Gastrocnemius medialis (tissue), 4 donors: ENCODE measurements around the gene CHTOP. TPM values are rescaled to one million over a fixed set of nuclear protein-coding genes. Genes with fewer than 3 reads are reported as not detected.

Experiments
- ATAC-seq, 2 donors: fragments of 150-250 bp; one replicate each; pipeline ENCODE4 v1.9.1; 2016
- DNase-seq, 2 donors: peaks; one replicate each; pipeline ENCODE4 v3.0.0-alpha.2; 2019
- H3K27ac ChIP-seq, 4 donors: fragments of 200-600 bp; sonication (generic); 1 replicate in 1 of 4; 2 replicates in 3 of 4; pipeline ENCODE4 v1.5.1; 2016 to 2018; ENCODE audit warnings: mild to moderate bottlenecking in 2 of 4, moderate library complexity in 1 of 4
- H3K27me3 ChIP-seq, 3 donors: fragments of 200-600 bp; sonication (generic) in 2 of 3; 1 replicate in 1 of 3; 2 replicates in 2 of 3; pipeline versions ENCODE4 v1.5.1 to v1.6.0; 2016 to 2019; ENCODE audit warnings: mild to moderate bottlenecking in 1 of 3, moderate library complexity in 1 of 3
- H3K36me3 ChIP-seq, 2 donors: fragments of 200-600 bp; sonication (generic) in 1 of 2; one replicate each; pipeline ENCODE4 v1.5.1; 2017 to 2018
- H3K4me1 ChIP-seq, 2 donors: fragments of 200-600 bp; sonication (generic) in 1 of 2; one replicate each; pipeline ENCODE4 v1.5.1; 2016 to 2017; ENCODE audit warnings: mild to moderate bottlenecking in 2 of 2
- H3K4me3 ChIP-seq, 4 donors: fragments of 200-600 bp; sonication (generic) in 3 of 4; 1 replicate in 1 of 4; 2 replicates in 3 of 4; pipeline ENCODE4 v1.5.1; 2016 to 2019; ENCODE audit warnings: mild to moderate bottlenecking in 2 of 4
- H3K9me3 ChIP-seq, 3 donors: fragments of 200-600 bp; sonication (generic) in 2 of 3; 1 replicate in 1 of 3; 2 replicates in 2 of 3; pipeline ENCODE4 v1.5.1; 2016 to 2019
- CTCF ChIP-seq, 5 experiments: fragments of 450-650 bp in 3 of 5; fragments of 200-600 bp in 2 of 5; sonication (generic) in 2 of 5; IDR thresholded peaks in 4 of 5; conservative IDR thresholded peaks in 1 of 5; 1 replicate in 4 of 5; 2 replicates in 1 of 5; pipeline ENCODE4 v1.5.1; 2016 to 2019; ENCODE audit warnings: antibody characterized with exemption in 5 of 5, mild to moderate bottlenecking in 3 of 5, moderate library complexity in 3 of 5
- POLR2A ChIP-seq, 2 donors: fragments of 450-650 bp; IDR thresholded peaks; one replicate each; pipeline ENCODE4 v1.6.1; 2017; ENCODE audit warnings: antibody characterized with exemption in 2 of 2, mild to moderate bottlenecking in 2 of 2, moderate library complexity in 2 of 2
- in situ Hi-C, 4 donors: fragments of 200-750 bp; cut with MboI; loops; one replicate each; pipeline versions ENCODE4 v1.15.0 to v1.8.0; 2017; ENCODE audit warnings: low sequenced_read_pairs in 4 of 4
- intact Hi-C: fragments of 100-400 bp; cut with DNase I; formaldehyde crosslinking; loops from one replicate; pipeline ENCODE4 v1.15.1; 2023; ENCODE audit warnings: low total_unique reads
- total RNA-seq, 4 donors: library from RNA; depleted of rRNA; stranded (reverse); fragments of >200 nt; gene quantifications; one replicate each; pipeline versions ENCODE4 v1.1.0 to v1.2.3, GENCODE V29; 2016

CHTOP gene
- total RNA-seq, 4 donors from 2014 or later = 49.5 to 73.4 (median 59.1) TPM

DNA sequence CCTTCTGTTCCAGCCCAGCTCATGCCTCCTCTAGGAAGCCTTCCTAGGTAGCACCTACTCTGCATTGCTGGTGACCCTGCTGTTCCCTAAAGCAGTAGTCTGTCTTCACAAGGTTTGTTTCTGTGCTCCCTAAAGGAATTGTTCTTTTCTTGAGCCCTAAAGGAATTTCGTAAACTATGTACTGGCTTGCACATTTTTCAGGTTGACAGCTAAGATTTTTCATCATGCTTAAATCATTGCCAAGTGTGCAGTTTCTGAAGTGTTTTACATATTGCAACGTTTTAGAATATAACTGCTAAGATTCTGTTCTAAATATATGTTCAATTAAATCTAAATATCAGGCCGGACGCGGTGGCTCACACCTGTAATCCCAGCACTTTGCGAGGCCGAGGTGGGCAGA lies 34.0 kb upstream of the CHTOP start:
- DNase-seq (no peak), ATAC-seq (no peak)
- Histone ChIP-seq H3K9me3 (no peaks in the 10 kb centered on the region), H3K27ac (no peak overlapping the region), H3K4me1 (no peaks in the 10 kb centered on the region), H3K4me3 (no peak overlapping the region), H3K36me3 (no peaks in the 10 kb centered on the region), H3K27me3 (no peaks in the 10 kb centered on the region)
- intact Hi-C loops = no loop called here
- TF ChIP-seq CTCF (IDR thresholded peaks at IDR 0.05 in 4 of 5, conservative IDR thresholded peaks at IDR 0.05 in 1 of 5) (no peak), POLR2A (IDR thresholded peaks at IDR 0.05) (no peak)
- in situ Hi-C loops = loop anchor here in 1 of 4 donors (25.0 kb wide), 1 partner anchor 137 kb away; the partner anchor contains the start of gene INTS3

GRCh38 chr1:153602749-153603148 lies 31.1 kb upstream of the CHTOP start:
- Histone ChIP-seq H3K4me3 (no peak overlapping the region), H3K4me1 (no peaks in the 10 kb centered on the region), H3K27ac (no peak overlapping the region), H3K27me3 (no peaks in the 10 kb centered on the region), H3K9me3 (no peaks in the 10 kb centered on the region), H3K36me3 (peaks cover 0 to 14% of the 10 kb centered on the region in 2 donors)
- in situ Hi-C loops = no loop called here
- TF ChIP-seq POLR2A (IDR thresholded peaks at IDR 0.05) (no peak), CTCF (IDR thresholded peaks at IDR 0.05 in 4 of 5, conservative IDR thresholded peaks at IDR 0.05 in 1 of 5) (no peak)
- DNase-seq (no peak), ATAC-seq (no peak)
- intact Hi-C loops = no loop called here

DNA sequence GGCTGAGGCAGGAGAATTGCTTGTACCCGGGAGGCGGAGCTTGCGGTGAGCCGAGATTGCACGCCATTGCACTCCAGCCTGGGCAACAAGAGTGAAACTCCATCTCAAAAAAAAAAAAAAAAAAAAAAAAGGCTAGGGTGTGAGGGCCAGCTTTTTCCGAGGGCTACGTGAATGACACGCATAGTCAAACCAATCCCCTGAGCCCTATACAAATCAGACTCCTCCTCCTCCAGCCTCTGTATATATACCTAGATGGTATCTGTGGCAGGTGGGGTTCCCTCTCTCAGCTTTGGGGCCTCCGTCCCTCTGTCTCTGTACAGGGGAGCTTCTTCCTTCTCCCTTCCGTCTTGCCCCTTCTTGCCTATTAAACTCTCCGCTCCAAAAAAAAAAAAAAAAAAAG lies 27.7 kb upstream of the CHTOP start:
- DNase-seq (no peak), ATAC-seq (no peak)
- Histone ChIP-seq H3K27me3 (no peaks in the 10 kb centered on the region), H3K4me1 (peaks cover 18 to 19% of the 10 kb centered on the region in 2 donors), H3K36me3 (peaks cover 0 to 14% of the 10 kb centered on the region in 2 donors), H3K27ac (peak overlapping the region in 1 of 4 donors; percentile 27), H3K9me3 (no peaks in the 10 kb centered on the region), H3K4me3 (no peak overlapping the region)
- intact Hi-C loops (no loop called here), in situ Hi-C loops (no loop called here)
- no peak for TF ChIP-seq POLR2A (IDR thresholded peaks at IDR 0.05)
- no peak for TF ChIP-seq CTCF (IDR thresholded peaks at IDR 0.05 in 4 of 5, conservative IDR thresholded peaks at IDR 0.05 in 1 of 5)

GRCh38 chr1:153607381-153607780 lies 26.5 kb upstream of the CHTOP start:
- peak overlapping the region in 3 of 4 donors; percentile 27 to 88 (median 83) for H3K27ac ChIP-seq
- H3K4me3 ChIP-seq = peak overlapping the region in 3 of 4 donors; percentile 43 to 51 (median 45)
- H3K9me3 ChIP-seq = no peaks in the 10 kb centered on the region
- no peak for ATAC-seq
- H3K4me1 ChIP-seq = peaks cover 21 to 22% of the 10 kb centered on the region in 2 donors
- in situ Hi-C loops (no loop called here), intact Hi-C loops (no loop called here)
- TF ChIP-seq POLR2A (IDR thresholded peaks at IDR 0.05) (no peak), CTCF (IDR thresholded peaks at IDR 0.05 in 4 of 5, conservative IDR thresholded peaks at IDR 0.05 in 1 of 5) (no peak)
- H3K36me3 ChIP-seq = peaks cover 0 to 14% of the 10 kb centered on the region in 2 donors
- no peak for DNase-seq
- H3K27me3 ChIP-seq = no peaks in the 10 kb centered on the region
